ENCODE data around the gene NENF.
"Not testable (repeated sequence)": the region's sequence is repeated elsewhere in the genome, so short reads cannot be mapped to it uniquely, and the experiment has no call there.

DNA sequence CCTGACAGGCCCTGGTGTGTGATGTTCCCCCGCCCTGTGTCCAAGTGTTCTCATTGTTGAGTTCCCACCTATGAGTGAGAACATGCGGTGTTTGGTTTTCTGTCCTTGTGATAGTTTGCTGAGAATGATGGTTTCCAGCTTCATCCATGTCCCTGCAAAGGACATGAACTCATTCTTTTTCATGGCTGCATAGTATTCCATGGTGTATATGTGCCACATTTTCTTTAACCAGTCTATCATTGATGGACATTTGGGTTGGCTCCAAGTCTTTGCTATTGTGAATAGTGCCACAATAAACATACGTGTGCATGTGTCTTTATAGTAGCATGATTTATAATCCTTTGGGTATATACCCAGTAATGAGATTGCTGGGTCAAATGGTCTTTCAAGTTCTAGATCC lies 43.1 kb downstream of the NENF start:
- not testable (repeated sequence) for TF ChIP-seq POLR2AphosphoS5, CTCF (IDR thresholded peaks at IDR 0.05)
